OCI-LY1 (cell line): ENCODE data around the gene ASZ1.

Source experiments
- EZH2 ChIP-seq: fragments of 200-600 bp; sonication (generic), shearing (Covaris generic); IDR thresholded peaks from 2 replicates; pipeline ENCODE4 v1.8.0; 2017; ENCODE audit warnings: borderline replicate concordance, mixed run types, mild to moderate bottlenecking, antibody characterized with exemption, low read length, moderate library complexity, mixed read lengths
- TF ChIP-seq, protein P1 (sequence below): fragments of 200-600 bp; sonication (generic), shearing (Covaris generic); IDR thresholded peaks from 2 replicates; pipeline ENCODE4 v1.5.1; 2017; ENCODE audit warnings: mild to moderate bottlenecking, antibody characterized with exemption, low read length, moderate library complexity, mixed read lengths

DNA sequence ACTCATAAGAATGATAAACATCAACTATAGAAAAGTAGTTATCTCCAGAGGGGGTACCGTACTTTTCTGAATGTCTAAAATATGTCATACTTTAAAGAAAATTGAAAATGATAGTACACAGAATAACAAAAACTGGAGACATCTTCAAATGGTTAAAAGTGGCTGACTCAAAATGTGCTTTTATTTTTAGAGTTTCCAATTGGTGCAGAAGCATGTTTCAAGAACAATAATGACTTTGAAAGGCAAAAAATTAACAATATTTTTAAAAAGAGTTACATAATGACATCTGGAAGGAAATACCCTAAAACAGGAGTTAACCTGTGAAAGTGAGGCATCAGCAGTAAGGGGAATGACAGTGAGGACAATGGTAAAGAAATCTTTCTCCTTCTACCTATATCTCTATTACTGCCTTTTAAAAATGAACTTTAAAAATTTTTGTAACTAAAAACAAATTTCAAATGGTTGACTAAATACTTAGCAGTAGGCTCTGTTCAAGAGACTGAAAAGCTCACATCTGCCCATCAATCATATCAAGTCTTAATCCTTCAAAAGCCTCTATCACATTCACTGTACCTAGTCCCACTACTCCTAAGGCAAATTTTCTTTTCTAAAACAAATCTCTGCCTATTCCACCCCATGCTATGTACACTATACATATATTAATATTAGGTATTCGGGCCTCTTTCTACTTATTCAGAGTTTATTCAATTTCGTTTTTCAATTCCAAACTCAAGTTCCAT lies 3.0 kb downstream of the ASZ1 start:
- TF ChIP-seq, protein P1, sequence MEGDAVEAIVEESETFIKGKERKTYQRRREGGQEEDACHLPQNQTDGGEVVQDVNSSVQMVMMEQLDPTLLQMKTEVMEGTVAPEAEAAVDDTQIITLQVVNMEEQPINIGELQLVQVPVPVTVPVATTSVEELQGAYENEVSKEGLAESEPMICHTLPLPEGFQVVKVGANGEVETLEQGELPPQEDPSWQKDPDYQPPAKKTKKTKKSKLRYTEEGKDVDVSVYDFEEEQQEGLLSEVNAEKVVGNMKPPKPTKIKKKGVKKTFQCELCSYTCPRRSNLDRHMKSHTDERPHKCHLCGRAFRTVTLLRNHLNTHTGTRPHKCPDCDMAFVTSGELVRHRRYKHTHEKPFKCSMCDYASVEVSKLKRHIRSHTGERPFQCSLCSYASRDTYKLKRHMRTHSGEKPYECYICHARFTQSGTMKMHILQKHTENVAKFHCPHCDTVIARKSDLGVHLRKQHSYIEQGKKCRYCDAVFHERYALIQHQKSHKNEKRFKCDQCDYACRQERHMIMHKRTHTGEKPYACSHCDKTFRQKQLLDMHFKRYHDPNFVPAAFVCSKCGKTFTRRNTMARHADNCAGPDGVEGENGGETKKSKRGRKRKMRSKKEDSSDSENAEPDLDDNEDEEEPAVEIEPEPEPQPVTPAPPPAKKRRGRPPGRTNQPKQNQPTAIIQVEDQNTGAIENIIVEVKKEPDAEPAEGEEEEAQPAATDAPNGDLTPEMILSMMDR, result no peak
- TF ChIP-seq EZH2, result no peak
